ENCODE measurements around the gene SDK2. TPM values are rescaled to one million over a fixed set of nuclear protein-coding genes. Genes with fewer than 3 reads are reported as not detected.

Gene SDK2
- total and polyA plus RNA-seq, 9 of the 15 experiments (the other 6 are each of a cell fraction or from before 2014, with no cell fraction given) = 0.04 TPM; not detected in 8

GRCh38 chr17:73566905-73567782 is 77.1 kb downstream of the SDK2 start:
- ChIA-PET CTCF (ENCODE audit: low intra/inter-chr PET ratio) (no interaction called here), POLR2A (interaction anchor here (0.6 kb wide), 1 partner anchor 17 kb away, joined by 7 read pairs; no protein-coding TSS in a partner anchor)
- Histone ChIP-seq H3K27me3 (ENCODE audit: control insufficient read depth in 2 of 2, insufficient read depth in 2 of 2, low read length in 2 of 2) (peaks cover 0 to 33% of the 10 kb centered on the region in 2 experiments; a peak in 2 of 5 replicates), H3K36me3 (ENCODE audit: control insufficient read depth, insufficient read depth, low read length) (no peaks in the 10 kb centered on the region), H3K4me3 (no peak overlapping the region), H3K4me1 (replicated peaks in 1 of 2; ENCODE audit: control insufficient read depth in 2 of 2, insufficient read depth in 2 of 2, low read length in 2 of 2) (no peaks in the 10 kb centered on the region; a peak in 1 of 5 replicates), H3K9ac (ENCODE audit: insufficient read depth in 1 of 2, low read depth in 2 of 2, low read length in 2 of 2) (no peak overlapping the region), H3K4me2 (ENCODE audit: insufficient read depth, low read length) (no peak overlapping the region), H2AFZ (ENCODE audit: low read depth, low read length) (no peak overlapping the region), H3K27ac (ENCODE audit: extremely low read depth, low read depth, low read length) (no peak overlapping the region), H3K79me2 (ENCODE audit: control insufficient read depth, insufficient read depth, low read length) (no peaks in the 10 kb centered on the region), H4K20me1 (replicated peaks; ENCODE audit: control insufficient read depth, insufficient read depth, low read length) (no peaks in the 10 kb centered on the region; the same call in 1 of the 2 replicates), H3K9me1 (ENCODE audit: control insufficient read depth, insufficient read depth, low read length) (no peaks in the 10 kb centered on the region), H3K9me3 (replicated peaks; ENCODE audit: control insufficient read depth, insufficient read depth, low read depth, low read length) (no peaks in the 10 kb centered on the region)
- DNase-seq (ENCODE audit: extremely low read depth in 1 of 4, low spot score in 3 of 4) (no peak), FAIRE-seq (no peak), ATAC-seq (no peak)
- WGBS (ENCODE audit: insufficient coverage, low coverage, missing lambda C conversion rate) = under 1% methylated on average over 10 of the region's 11 CpGs
- intact Hi-C loops (cut with micrococcal nuclease) (no loop called here), in situ Hi-C loops (cut with MboI) (no loop called here)
- no TSS peak for BruUV-seq (replicated peaks)
- TF ChIP-seq ZFX (CRISPR knock-in tag; IDR thresholded peaks at IDR 0.05) (no peak), HDAC3 (IDR thresholded peaks at IDR 0.05; ENCODE audit: borderline replicate concordance, partially characterized antibody) (no peak), SRSF7 (optimal IDR thresholded peaks at IDR 0.05; ENCODE audit: low read depth, low read length) (no peak), BRF2 (IDR thresholded peaks at IDR 0.05; ENCODE audit: borderline replicate concordance, insufficient read depth, insufficient read length) (no peak), IFI16 (CRISPR knock-in tag; IDR thresholded peaks at IDR 0.05) (no peak), HLTF (IDR thresholded peaks at IDR 0.05) (no peak), U2AF2 (optimal IDR thresholded peaks at IDR 0.05; ENCODE audit: low read depth, low read length) (no peak), CHCHD3 (CRISPR knock-in tag; IDR thresholded peaks at IDR 0.05) (no peak), MYC (IDR thresholded peaks at IDR 0.05; ENCODE audit: low read depth, low read length) (no peak), MYC (CRISPR knock-in tag; IDR thresholded peaks at IDR 0.05; ENCODE audit: borderline replicate concordance, low read depth) (no peak)
- TF ChIP-seq, protein P1, sequence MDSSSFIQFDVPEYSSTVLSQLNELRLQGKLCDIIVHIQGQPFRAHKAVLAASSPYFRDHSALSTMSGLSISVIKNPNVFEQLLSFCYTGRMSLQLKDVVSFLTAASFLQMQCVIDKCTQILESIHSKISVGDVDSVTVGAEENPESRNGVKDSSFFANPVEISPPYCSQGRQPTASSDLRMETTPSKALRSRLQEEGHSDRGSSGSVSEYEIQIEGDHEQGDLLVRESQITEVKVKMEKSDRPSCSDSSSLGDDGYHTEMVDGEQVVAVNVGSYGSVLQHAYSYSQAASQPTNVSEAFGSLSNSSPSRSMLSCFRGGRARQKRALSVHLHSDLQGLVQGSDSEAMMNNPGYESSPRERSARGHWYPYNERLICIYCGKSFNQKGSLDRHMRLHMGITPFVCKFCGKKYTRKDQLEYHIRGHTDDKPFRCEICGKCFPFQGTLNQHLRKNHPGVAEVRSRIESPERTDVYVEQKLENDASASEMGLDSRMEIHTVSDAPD (CRISPR knock-in tag; IDR thresholded peaks at IDR 0.05) = no peak

Measured in K562 (cell line).